Neural cell (in vitro differentiated cells): Measurements from ENCODE around the gene CDC42BPB.

Experiments used
- CTCF ChIP-seq: fragments of 450-650 bp; IDR thresholded peaks from 2 replicates; pipeline ENCODE4 v1.5.1; 2014; ENCODE audit warnings: antibody characterized with exemption, mild to moderate bottlenecking, moderate library complexity; ENCODE audit not compliant: poor library complexity, severe bottlenecking
- EZH2 ChIP-seq: fragments of 200-600, 300-800 bp; shearing (Covaris generic), sonication (generic); IDR thresholded peaks from 2 replicates; pipeline ENCODE4 v1.6.1; 2014; ENCODE audit warnings: antibody characterized with exemption, low read length, borderline replicate concordance, mild to moderate bottlenecking; ENCODE audit not compliant: insufficient read depth, poor library complexity, severe bottlenecking
- MXI1 ChIP-seq: fragments of 450-650 bp; conservative IDR thresholded peaks from 2 replicates; pipeline ENCODE4 v1.6.1; 2014; ENCODE audit warnings: antibody characterized with exemption, mild to moderate bottlenecking; ENCODE audit not compliant: poor library complexity, severe bottlenecking
- POLR2AphosphoS5 ChIP-seq: IDR thresholded peaks from 2 replicates; pipeline ENCODE4 v1.6.1; 2012
- REST ChIP-seq: IDR thresholded peaks from 2 replicates; pipeline ENCODE4 v1.6.1; 2012; ENCODE audit warnings: borderline replicate concordance
- SMC3 ChIP-seq: fragments of 450-650 bp; conservative IDR thresholded peaks from 2 replicates; pipeline ENCODE4 v1.6.1; 2014; ENCODE audit warnings: antibody characterized with exemption, mild to moderate bottlenecking, moderate library complexity; ENCODE audit not compliant: poor library complexity

GRCh38 chr14:102922490-102923200, 134.7 kb downstream of the CDC42BPB start, which contains the start of gene AMN:
- TF ChIP-seq CTCF (no peak), POLR2AphosphoS5 (no peak), REST (no peak), EZH2 (no peak), MXI1 (no peak), SMC3 (no peak)
